IMR-90 (cell line): ENCODE results near the gene SLIT1. TPM values are rescaled to one million over a fixed set of nuclear protein-coding genes. Genes with fewer than 3 reads are reported as not detected.

Experiments
- FOS ChIP-seq: fragments of 150-350 bp; IDR thresholded peaks from 2 replicates; pipeline ENCODE4 v1.6.1; 2016; ENCODE audit warnings: low read depth, low read length
- RCOR1 ChIP-seq: IDR thresholded peaks from 2 replicates; pipeline ENCODE4 v1.6.1; 2012; ENCODE audit warnings: mild to moderate bottlenecking, low read length, improper control_type of control experiment; ENCODE audit not compliant: insufficient replicate concordance
- RFX5 ChIP-seq: IDR thresholded peaks from 2 replicates; pipeline ENCODE4 v1.8.0; 2012; ENCODE audit warnings: low read depth, mild to moderate bottlenecking, low read length, moderate library complexity
- polyA plus RNA-seq, 3 experiments: library from polyadenylated mRNA; depleted of rRNA; stranded (reverse); fragments of >200 nt; gene quantifications; 2 replicates each; pipeline ENCODE4 v1.2.3, GENCODE V29; 2012; ENCODE audit warnings: low replicate concordance in 1 of 3
- total RNA-seq: library from RNA; depleted of rRNA; stranded (reverse); fragments of >200 nt; gene quantifications from 2 replicates; pipeline ENCODE4 v1.2.3, GENCODE V29; 2012

The SLIT1 gene
- total and polyA plus RNA-seq, 2 of the 4 experiments (the other 2 are of a cell fraction), result under 0.01 TPM

DNA sequence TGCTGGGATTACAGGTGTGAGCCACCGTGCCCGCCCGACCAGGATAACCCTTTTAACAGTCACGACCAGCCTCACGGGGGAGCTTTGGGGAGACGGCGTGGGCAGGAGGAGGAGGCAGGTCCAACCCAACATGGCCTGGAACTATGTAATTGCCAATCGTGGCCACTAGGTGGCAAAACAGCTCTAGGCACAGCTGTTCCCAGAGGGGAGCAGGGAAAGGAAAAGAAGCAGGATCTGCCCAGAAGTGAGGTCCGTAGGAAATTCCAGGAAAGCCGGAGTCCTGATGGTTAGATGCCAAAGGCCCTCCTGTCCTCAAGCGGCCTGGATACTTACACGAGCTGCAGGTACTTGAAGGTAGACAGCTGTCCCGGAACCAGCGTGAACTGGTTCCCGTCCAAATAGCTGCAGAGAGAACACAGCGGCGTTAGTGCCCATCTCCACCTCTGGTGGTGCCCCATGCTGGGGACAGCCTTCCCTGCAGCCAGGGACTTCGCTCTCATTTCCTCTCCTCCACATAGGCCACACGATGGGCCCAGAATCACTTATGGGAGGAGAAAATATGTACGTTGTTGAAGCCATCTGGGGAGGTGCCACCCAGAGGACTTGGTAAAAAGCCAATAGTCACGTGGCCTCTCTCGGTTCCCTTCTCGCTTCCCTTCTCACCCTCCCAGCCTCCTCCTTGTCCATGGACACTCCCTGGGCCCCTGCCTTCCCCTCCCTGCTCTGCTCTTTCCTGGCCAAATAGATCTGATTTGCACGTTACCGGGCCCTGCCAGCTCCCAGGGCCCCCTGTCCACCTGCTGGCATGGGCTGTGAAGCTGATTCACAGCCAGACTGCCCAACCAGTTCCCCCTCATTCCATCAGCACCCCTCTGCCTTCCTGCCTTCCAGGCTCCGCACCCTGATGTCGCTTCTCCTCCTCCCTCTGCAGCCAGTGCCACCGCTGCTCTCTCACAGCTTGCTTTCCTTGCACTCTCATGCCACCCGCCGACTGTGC lies 148.1 kb downstream of the SLIT1 start (continued):
- TF ChIP-seq FOS (no peak), RCOR1 (no peak), RFX5 (no peak)
